Transverse colon (tissue), 4 donors: ENCODE results near the gene MRPS22.

Experiments used
- CTCF ChIP-seq, 5 experiments: fragments of 200-600 bp in 3 of 5; fragments of 450-650 bp in 2 of 5; sonication (generic) in 3 of 5; IDR thresholded peaks; 1 replicate in 2 of 5; 2 replicates in 3 of 5; pipeline ENCODE4 v1.5.1; 2016 to 2017; ENCODE audit warnings: antibody characterized with exemption in 5 of 5, inconsistent platforms in 3 of 5, mild to moderate bottlenecking in 2 of 5, moderate library complexity in 1 of 5
- EP300 ChIP-seq: sonication (generic); formaldehyde crosslinking; IDR thresholded peaks from one replicate; pipeline ENCODE4 v1.6.1; 2017; ENCODE audit warnings: antibody characterized with exemption, low read depth
- POLR2A ChIP-seq: fragments of 450-650 bp; IDR thresholded peaks from one replicate; pipeline ENCODE4 v1.6.1; 2016; ENCODE audit warnings: antibody characterized with exemption, mild to moderate bottlenecking, moderate library complexity
- POLR2AphosphoS5 ChIP-seq, 3 donors: sonication (generic); formaldehyde crosslinking; IDR thresholded peaks; one replicate each; pipeline ENCODE4 v1.6.1; 2016; ENCODE audit warnings: antibody characterized with exemption in 3 of 3

GRCh38 chr3:139312959-139313358 lies 30.9 kb upstream of the MRPS22 start:
- TF ChIP-seq CTCF (IDR thresholded peaks at IDR 0.05) (no peak), POLR2A (no peak), POLR2AphosphoS5 (IDR thresholded peaks at IDR 0.05) (no peak), EP300 (no peak)
